Medulla oblongata (tissue), 1 donor: ENCODE data around the gene DEFB113.
"Not testable (repeated sequence)": the region's sequence is repeated elsewhere in the genome, so short reads cannot be mapped to it uniquely, and the experiment has no call there.

Experiments used
- DNase-seq: peaks from one replicate; pipeline ENCODE4 v3.0.0-alpha.2; 2015; ENCODE audit errors: extremely low spot score

DEFB113 gene

GRCh38 chr6:49969605-49970004 is at the start of gene DEFB113:
Gene DEFB113 (minus strand): TSS chr6:49969625. CDS start chr6:49969625, 0 bp downstream.
- DNase-seq: no peak

GRCh38 chr6:50007819-50008218 is 38.4 kb upstream of the DEFB113 start:
- DNase-seq: no peak

GRCh38 chr6:50003139-50003538 is 33.7 kb upstream of the DEFB113 start:
- no peak for DNase-seq

GRCh38 chr6:49995278-49995677 is 25.9 kb upstream of the DEFB113 start:
- no peak for DNase-seq

- DNase-seq: no peak
Observed at GRCh38 chr6:49988900-49989299, 19.5 kb upstream of the DEFB113 start.

- DNase-seq: no peak
Observed at GRCh38 chr6:49987749-49988148, 18.3 kb upstream of the DEFB113 start.

GRCh38 chr6:49986551-49986950 is 17.1 kb upstream of the DEFB113 start:
- no peak for DNase-seq

GRCh38 chr6:49982046-49982445 is 12.6 kb upstream of the DEFB113 start:
- no peak for DNase-seq

- DNase-seq: no peak
Observed at GRCh38 chr6:49980898-49981297, 11.5 kb upstream of the DEFB113 start.

- no peak for DNase-seq
Observed at GRCh38 chr6:49979584-49979983, 10.2 kb upstream of the DEFB113 start.

- DNase-seq: no peak
Observed at GRCh38 chr6:49978332-49979226, 9.2 kb upstream of the DEFB113 start.

GRCh38 chr6:49966823-49967222 is 2.6 kb downstream of the DEFB113 start:
- DNase-seq: no peak

GRCh38 chr6:49966334-49966733 is 3.1 kb downstream of the DEFB113 start:
- DNase-seq: no peak

- DNase-seq: no peak
Observed at GRCh38 chr6:49964064-49964463, 5.4 kb downstream of the DEFB113 start, which contains the start of gene DEFB114. Gene DEFB114 (minus strand): TSS chr6:49964164. CDS start chr6:49964105, 59 bp downstream.

GRCh38 chr6:49958180-49958579 is 11.2 kb downstream of the DEFB113 start:
- DNase-seq: no peak

- no peak for DNase-seq
Observed at GRCh38 chr6:49955847-49956246, 13.6 kb downstream of the DEFB113 start.

GRCh38 chr6:49951926-49952325 is 17.5 kb downstream of the DEFB113 start:
- no peak for DNase-seq

GRCh38 chr6:49950415-49950751 is 19.0 kb downstream of the DEFB113 start:
- no peak for DNase-seq

GRCh38 chr6:49949062-49949461 is 20.4 kb downstream of the DEFB113 start:
- DNase-seq: no peak

- no peak for DNase-seq
Observed at GRCh38 chr6:49946835-49947234, 22.6 kb downstream of the DEFB113 start.

GRCh38 chr6:49944068-49944467 is 25.4 kb downstream of the DEFB113 start:
- DNase-seq: not testable (repeated sequence)

GRCh38 chr6:49939993-49940498 is 29.4 kb downstream of the DEFB113 start:
- no peak for DNase-seq

GRCh38 chr6:49937811-49938210 is 31.6 kb downstream of the DEFB113 start:
- no peak for DNase-seq
